HepG2 (cell line): ENCODE measurements around the gene ARHGAP26. TPM values are rescaled to one million over a fixed set of nuclear protein-coding genes. Genes with fewer than 3 reads are reported as not detected.

ENCODE experiments used
- ATAC-seq: fragments of 200-7000 bp; cut with Tn5 transposase; 3 replicates; pipeline ENCODE4 v1.9.1; 2020; ENCODE audit warnings: mild to moderate bottlenecking, moderate library complexity
- BruUV-seq: library from RNA; stranded (reverse); fragments of 400-500 nt; replicated peaks from 2 replicates; lab custom pipeline; 2021; lab: Mats Ljungman, UMichigan
- CTCF ChIA-PET: fragments of 300-600 bp; formaldehyde crosslinking; extraction: SDS; loops from one replicate; lab custom pipeline; 2021; ENCODE audit warnings: low total read pairs, inconsistent platforms, low intra/inter-chr PET ratio; lab: Yijun Ruan, JAX
- POLR2A ChIA-PET: fragments of 350-600 bp; sonication (Branson Sonifier 250); formaldehyde crosslinking; loops from one replicate; lab custom pipeline; 2020; ENCODE audit warnings: antibody characterized with exemption, inconsistent platforms; lab: Yijun Ruan, JAX
- DNase-seq: peaks from one replicate; pipeline ENCODE4 v3.0.0-alpha.2; 2015; ENCODE audit warnings: low spot score
- FAIRE-seq: peaks from 3 replicates; lab custom pipeline; 2011; peaks lifted over from hg19 to GRCh38; lab: Jason Lieb, UNC
- H2AFZ ChIP-seq: one replicate; pipeline ENCODE4 v1.6.1; 2011; ENCODE audit warnings: low read length, inconsistent platforms
- H3K27ac ChIP-seq: fragments of 300-600 bp; 3 replicates; pipeline ENCODE4 v1.8.0; 2011; ENCODE audit warnings: mixed run types, mild to moderate bottlenecking, mixed read lengths, low read length, inconsistent platforms; ENCODE audit not compliant: insufficient read depth; ENCODE audit errors: extremely low read length
- H3K27me3 ChIP-seq, 2 experiments: fragments of 200-600 bp in 1 of 2; 2 replicates in 1 of 2; 3 replicates in 1 of 2; pipeline versions ENCODE4 v1.6.0 to v1.8.0; 2011; ENCODE audit warnings: low read length in 2 of 2, mild to moderate bottlenecking in 2 of 2, moderate library complexity in 2 of 2, inconsistent platforms in 1 of 2; ENCODE audit not compliant: insufficient read depth in 2 of 2, control insufficient read depth in 1 of 2
- H3K36me3 ChIP-seq, 2 experiments: fragments of 200-600 bp in 1 of 2; replicated peaks in 1 of 2; 2 replicates in 1 of 2; 3 replicates in 1 of 2; pipeline versions ENCODE4 v1.5.1 to v1.8.0; 2011; ENCODE audit warnings: low read length in 2 of 2, inconsistent platforms in 1 of 2; ENCODE audit not compliant: insufficient read depth in 2 of 2, control insufficient read depth in 1 of 2
- H3K4me1 ChIP-seq: 2 replicates; pipeline ENCODE4 v1.5.1; 2012; ENCODE audit warnings: low read length, inconsistent platforms; ENCODE audit not compliant: insufficient read depth
- H3K4me2 ChIP-seq: 2 replicates; pipeline ENCODE4 v1.6.0; 2011; ENCODE audit warnings: low read depth, low read length, inconsistent platforms
- H3K4me3 ChIP-seq, 3 experiments: fragments of 200-600 bp in 1 of 3; sonication (generic), shearing (Covaris generic) in 1 of 3; replicated peaks in 1 of 3; 2 replicates each; pipeline ENCODE4 v1.5.1; 2011 to 2016; ENCODE audit warnings: low read length in 3 of 3, inconsistent platforms in 2 of 3, low read depth in 2 of 3, mild to moderate bottlenecking in 2 of 3, control low read depth in 1 of 3, mixed read lengths in 1 of 3; ENCODE audit not compliant: insufficient read depth in 1 of 3
- H3K79me2 ChIP-seq: one replicate; pipeline ENCODE4 v1.6.1; 2011; ENCODE audit warnings: low read length, inconsistent platforms; ENCODE audit not compliant: insufficient read depth
- H3K9ac ChIP-seq: 2 replicates; pipeline ENCODE4 v1.6.0; 2011; ENCODE audit warnings: mild to moderate bottlenecking, low read depth, low read length, inconsistent platforms; ENCODE audit not compliant: insufficient read depth
- H3K9me3 ChIP-seq: 2 replicates; pipeline ENCODE4 v1.5.1; 2012; ENCODE audit warnings: mild to moderate bottlenecking, low read length
- H4K20me1 ChIP-seq: 2 replicates; pipeline ENCODE4 v1.6.0; 2011; ENCODE audit warnings: inconsistent platforms, mild to moderate bottlenecking, low read length, moderate library complexity; ENCODE audit not compliant: insufficient read depth
- AHR ChIP-seq: IDR thresholded peaks from 2 replicates; pipeline ENCODE4 v1.6.1; 2018; ENCODE audit warnings: missing genetic modification reagents, missing compliant biosample characterization
- ERF ChIP-seq: IDR thresholded peaks from 2 replicates; pipeline ENCODE4 v1.6.1; 2018; ENCODE audit warnings: missing biosample characterization, missing genetic modification reagents
- FOXK1 ChIP-seq: sonication (generic); formaldehyde crosslinking; IDR thresholded peaks from 2 replicates; pipeline ENCODE4 v1.4.0; 2020; ENCODE audit warnings: low read depth, missing genetic modification reagents, borderline replicate concordance
- JUND ChIP-seq: sonication (generic); formaldehyde crosslinking; IDR thresholded peaks from 2 replicates; pipeline ENCODE4 v1.8.0; 2022; ENCODE audit warnings: mild to moderate bottlenecking, missing genetic modification reagents
- MAFF ChIP-seq: IDR thresholded peaks from 2 replicates; pipeline ENCODE4 v1.6.1; 2011; ENCODE audit warnings: low read depth, low read length, improper control_type of control experiment
- MTA3 ChIP-seq: sonication (generic); formaldehyde crosslinking; IDR thresholded peaks from 2 replicates; pipeline ENCODE4 v1.4.0; 2020; ENCODE audit warnings: missing genetic modification reagents
- MXI1 ChIP-seq: IDR thresholded peaks from 3 replicates; pipeline ENCODE4 v1.6.1; 2012; ENCODE audit warnings: low read depth, low read length, inconsistent platforms, borderline replicate concordance
- PBX2 ChIP-seq: IDR thresholded peaks from 2 replicates; pipeline ENCODE4 v1.6.1; 2016; ENCODE audit warnings: control low read depth
- SPEN ChIP-seq: sonication (generic); formaldehyde crosslinking; IDR thresholded peaks from 2 replicates; pipeline ENCODE4 v1.5.1; 2020; ENCODE audit warnings: low read depth, mild to moderate bottlenecking, missing genetic modification reagents
- ZFYVE20 ChIP-seq: sonication (generic); formaldehyde crosslinking; IDR thresholded peaks from 2 replicates; pipeline ENCODE4 v1.8.0; 2023; ENCODE audit warnings: low read depth, mild to moderate bottlenecking, moderate library complexity, missing genetic modification reagents, borderline replicate concordance
- ZNF260 ChIP-seq: sonication (generic); formaldehyde crosslinking; IDR thresholded peaks from 2 replicates; pipeline ENCODE4 v1.4.0; 2020; ENCODE audit warnings: missing genetic modification reagents, low read depth, mild to moderate bottlenecking, borderline replicate concordance
- ZSCAN31 ChIP-seq: sonication (generic); formaldehyde crosslinking; IDR thresholded peaks from 2 replicates; pipeline ENCODE4 v1.5.0; 2020; ENCODE audit warnings: low read depth, mild to moderate bottlenecking, missing genetic modification reagents
- ZSCAN5A ChIP-seq: sonication (generic); formaldehyde crosslinking; IDR thresholded peaks from 2 replicates; pipeline ENCODE4 v1.8.0; 2022; ENCODE audit warnings: mild to moderate bottlenecking, missing genetic modification reagents, borderline replicate concordance
- WGBS: methylation state at CpG from one replicate; pipeline ENCODE4 v1.1.6; 2017; ENCODE audit warnings: low lambda C conversion rate; 5-methylcytosine and 5-hydroxymethylcytosine counted together
- in situ Hi-C: cut with HindIII; loops from 2 replicates; pipeline ENCODE4 v1.10.0; 2017; ENCODE audit warnings: low pct_unique_long_range_greater_than_20kb; ENCODE audit not compliant: extremely low pct_ligation_motif_present
- intact Hi-C: fragments of 100-400 bp; cut with micrococcal nuclease; formaldehyde crosslinking; loops from one replicate; pipeline ENCODE4 v1.10.0; 2022; ENCODE audit not compliant: unreplicated experiment
- polyA plus RNA-seq, 8 experiments: library from polyadenylated mRNA; depleted of rRNA in 3 of 8; stranded (reverse) in 7 of 8; unstranded in 1 of 8; fragments of >200 nt; fragmentation: Illumina TruSeq in 4 of 8; extraction: Trizol in 4 of 8; gene quantifications; 2 replicates each; pipeline versions ENCODE4 v1.2.1 to v1.2.3, GENCODE V29; 2011 to 2016; ENCODE audit warnings: low read depth in 4 of 8, missing spikeins in 1 of 8, mixed read lengths in 1 of 8; ENCODE audit not compliant: insufficient read depth in 1 of 8
- total RNA-seq, 5 experiments: library from RNA; depleted of rRNA; stranded (reverse); fragments of >200 nt; fragmentation: Illumina TruSeq; extraction: Trizol; gene quantifications; 2 replicates each; pipeline ENCODE4 v1.2.3, GENCODE V29; 2016; ENCODE audit warnings: low read depth in 1 of 5

The ARHGAP26 gene
- total and polyA plus RNA-seq, 2 of the 13 experiments (the other 11 are each of a cell fraction or from before 2014, with no cell fraction given), result 9.6 to 18.2 TPM

GRCh38 chr5:142875936-142876335, 105.8 kb downstream of the ARHGAP26 start:
- CTCF ChIA-PET, result no interaction called here
- Histone ChIP-seq H3K27ac (no peak overlapping the region), H3K36me3 (peaks cover 0 to 11% of the 10 kb centered on the region in 2 experiments; a peak in 1 of 5 replicates), H3K4me1 (peaks cover 41% of the 10 kb centered on the region), H2AFZ (no peak overlapping the region)
- no peak for FAIRE-seq
- no peak for ATAC-seq
- DNase-seq, result no peak
- TF ChIP-seq JUND (no peak), MTA3 (CRISPR knock-in tag) (no peak), FOXK1 (no peak), MAFF (no peak), ZSCAN5A (no peak), ZNF260 (CRISPR knock-in tag) (no peak), ZSCAN31 (no peak), ERF (no peak), AHR (CRISPR knock-in tag) (no peak), PBX2 (CRISPR knock-in tag) (no peak), MXI1 (no peak), ZFYVE20 (CRISPR knock-in tag) (no peak), SPEN (CRISPR knock-in tag) (no peak)
- TF ChIP-seq, all 625 proteins: peak for 0
- peaks cover 5% of the 10 kb centered on the region for H3K79me2 ChIP-seq
- 99% methylated on average over 3 of the region's 3 CpGs for WGBS
- H3K9ac ChIP-seq, result no peak overlapping the region
- BruUV-seq, result no TSS peak
- no peak overlapping the region for H3K4me2 ChIP-seq
- POLR2A ChIA-PET, result interaction anchor here (1.8 kb wide), 1 partner anchor 105 kb away, joined by 11 read pairs; the partner anchor contains the start of gene ARHGAP26
- in situ Hi-C loops (no loop called here), intact Hi-C loops (no loop called here)
- H4K20me1 ChIP-seq, result no peaks in the 10 kb centered on the region
- no peak overlapping the region for H3K4me3 ChIP-seq
- H3K27me3 ChIP-seq, result no peaks in the 10 kb centered on the region
- H3K9me3 ChIP-seq, result no peaks in the 10 kb centered on the region
